Neural progenitor cell (in vitro differentiated cells): ENCODE measurements around the gene ZFYVE19. TPM values are rescaled to one million over a fixed set of nuclear protein-coding genes. Genes with fewer than 3 reads are reported as not detected.

Source experiments
- DNase-seq: peaks from one replicate; pipeline ENCODE4 v3.0.0-alpha.2; 2016; ENCODE audit warnings: low spot score
- H2AFZ ChIP-seq: fragments of 200-600 bp; sonication (generic); replicated peaks from 2 replicates; pipeline ENCODE4 v1.6.1; 2016; ENCODE audit warnings: antibody characterized with exemption
- H3F3A ChIP-seq: fragments of 200-600 bp; sonication (generic); 2 replicates; pipeline ENCODE4 v1.6.1; 2016; ENCODE audit warnings: antibody characterized with exemption, low read depth
- H3K27ac ChIP-seq: fragments of 200-600 bp; sonication (generic); 2 replicates; pipeline ENCODE4 v1.5.1; 2016; ENCODE audit warnings: mild to moderate bottlenecking
- H3K27me3 ChIP-seq: fragments of 200-600 bp; sonication (generic); 2 replicates; pipeline ENCODE4 v1.6.1; 2016; ENCODE audit warnings: mild to moderate bottlenecking, moderate library complexity
- H3K36me3 ChIP-seq: fragments of 200-600 bp; sonication (generic); 2 replicates; pipeline ENCODE4 v1.5.1; 2016
- H3K4me1 ChIP-seq: fragments of 200-600 bp; sonication (generic); 2 replicates; pipeline ENCODE4 v1.6.1; 2016; ENCODE audit warnings: mixed run types
- H3K4me2 ChIP-seq: fragments of 200-600 bp; sonication (generic); 2 replicates; pipeline ENCODE4 v1.6.1; 2016
- H3K4me3 ChIP-seq: fragments of 200-600 bp; sonication (generic); 2 replicates; pipeline ENCODE4 v1.5.1; 2016
- H3K79me2 ChIP-seq: fragments of 200-600 bp; sonication (generic); 2 replicates; pipeline ENCODE4 v1.6.1; 2016; ENCODE audit warnings: low read depth
- H3K9ac ChIP-seq: fragments of 200-600 bp; sonication (generic); 2 replicates; pipeline ENCODE4 v1.6.1; 2016
- H3K9me3 ChIP-seq: fragments of 200-600 bp; sonication (generic); 2 replicates; pipeline ENCODE4 v1.5.1; 2016; ENCODE audit warnings: low read depth
- H4K20me1 ChIP-seq: fragments of 200-600 bp; sonication (generic); 2 replicates; pipeline ENCODE4 v1.6.1; 2016; ENCODE audit warnings: low read depth
- H3K27ac Mint-ChIP-seq: 3 replicates; pipeline ENCODE4 v1.8.0; 2021; ENCODE audit warnings: mixed read lengths
- H3K27me3 Mint-ChIP-seq: 2 replicates; pipeline ENCODE4 v1.8.0; 2022; ENCODE audit warnings: low read depth, mild to moderate bottlenecking, inconsistent platforms, moderate library complexity, mixed read lengths; ENCODE audit not compliant: insufficient read depth
- H3K36me3 Mint-ChIP-seq: 3 replicates; pipeline ENCODE4 v1.8.0; 2021; ENCODE audit warnings: mixed read lengths
- H3K4me1 Mint-ChIP-seq: 3 replicates; pipeline ENCODE4 v1.8.0; 2021; ENCODE audit warnings: mixed read lengths
- H3K4me3 Mint-ChIP-seq: 3 replicates; pipeline ENCODE4 v1.8.0; 2021; ENCODE audit warnings: mild to moderate bottlenecking, moderate library complexity, mixed read lengths
- H3K9me3 Mint-ChIP-seq: 3 replicates; pipeline ENCODE4 v1.8.0; 2020; ENCODE audit warnings: mixed read lengths
- CTCF ChIP-seq: fragments of 200-600 bp; sonication (generic); IDR thresholded peaks from 2 replicates; pipeline ENCODE4 v1.5.1; 2017; ENCODE audit warnings: antibody characterized with exemption, mild to moderate bottlenecking
- EZH2 ChIP-seq: fragments of 200-600 bp; sonication (generic); IDR thresholded peaks from 2 replicates; pipeline ENCODE4 v1.6.1; 2017; ENCODE audit warnings: antibody characterized with exemption, mild to moderate bottlenecking, moderate library complexity
- EZH2phosphoT487 ChIP-seq: fragments of 200-600 bp; sonication (generic); IDR thresholded peaks from 2 replicates; pipeline ENCODE4 v1.6.1; 2017; ENCODE audit warnings: antibody characterized with exemption
- total RNA-seq: library from RNA; depleted of rRNA; stranded (reverse); fragments of >200 nt; gene quantifications from 2 replicates; pipeline ENCODE4 v1.2.3, GENCODE V29; 2015; ENCODE audit warnings: low replicate concordance

ZFYVE19 gene
- total RNA-seq, 1 donor from 2014 or later, result 19.3 TPM

DNA sequence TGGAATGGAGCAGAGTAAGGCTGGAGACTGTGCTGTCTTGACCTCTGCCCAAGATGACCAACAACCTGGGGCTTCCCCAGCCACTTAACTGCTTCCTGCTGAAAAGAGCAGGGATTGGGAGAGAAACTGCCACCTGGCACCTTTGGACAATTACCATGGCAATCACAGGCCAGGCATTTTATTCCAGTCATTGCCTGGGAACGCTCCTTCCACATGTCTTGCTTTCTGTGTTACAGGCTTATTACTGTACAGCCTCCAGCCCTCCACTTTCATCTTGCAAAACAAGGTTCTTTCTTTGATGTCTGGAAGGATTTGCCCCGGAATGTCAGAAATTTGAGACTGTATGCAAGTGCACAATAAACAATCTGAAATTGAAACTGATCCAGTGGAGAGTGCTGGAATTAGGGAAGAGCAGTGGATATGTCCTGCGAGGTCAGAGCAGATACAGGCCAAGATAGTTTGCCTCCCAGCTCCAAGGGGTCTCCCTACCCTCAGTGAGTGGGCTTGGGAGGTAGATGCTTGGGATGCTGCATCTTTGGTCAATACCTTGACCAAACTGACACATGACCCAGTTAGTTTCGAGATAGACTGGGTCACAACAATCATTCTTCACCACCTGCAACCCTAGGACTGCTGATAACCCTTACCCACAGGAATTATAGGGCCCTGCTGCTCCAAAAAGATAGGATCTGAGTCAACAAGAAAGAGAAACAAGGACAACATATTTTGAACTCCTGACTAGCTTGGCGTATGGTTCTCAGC lies 19.0 kb downstream of the ZFYVE19 start:
- no peaks in the 10 kb centered on the region for H4K20me1 ChIP-seq
- no peaks in the 10 kb centered on the region for H3K79me2 ChIP-seq
- no peak overlapping the region for H3K27ac ChIP-seq
- H3F3A ChIP-seq, result no peaks in the 10 kb centered on the region
- Mint-ChIP-seq H3K27me3 (no peaks in the 10 kb centered on the region), H3K4me1 (peaks cover 2% of the 10 kb centered on the region), H3K36me3 (no peaks in the 10 kb centered on the region), H3K4me3 (no peak overlapping the region), H3K27ac (no peak overlapping the region), H3K9me3 (no peaks in the 10 kb centered on the region)
- no peaks in the 10 kb centered on the region for H3K27me3 ChIP-seq
- H3K36me3 ChIP-seq, result no peaks in the 10 kb centered on the region
- no peak overlapping the region for H3K4me2 ChIP-seq
- TF ChIP-seq EZH2 (no peak), EZH2phosphoT487 (no peak), CTCF (no peak)
- DNase-seq, result no peak
- no peak overlapping the region for H2AFZ ChIP-seq
- no peaks in the 10 kb centered on the region for H3K4me1 ChIP-seq
- H3K4me3 ChIP-seq, result no peak overlapping the region
- no peak overlapping the region for H3K9ac ChIP-seq
- H3K9me3 ChIP-seq, result no peaks in the 10 kb centered on the region

DNA sequence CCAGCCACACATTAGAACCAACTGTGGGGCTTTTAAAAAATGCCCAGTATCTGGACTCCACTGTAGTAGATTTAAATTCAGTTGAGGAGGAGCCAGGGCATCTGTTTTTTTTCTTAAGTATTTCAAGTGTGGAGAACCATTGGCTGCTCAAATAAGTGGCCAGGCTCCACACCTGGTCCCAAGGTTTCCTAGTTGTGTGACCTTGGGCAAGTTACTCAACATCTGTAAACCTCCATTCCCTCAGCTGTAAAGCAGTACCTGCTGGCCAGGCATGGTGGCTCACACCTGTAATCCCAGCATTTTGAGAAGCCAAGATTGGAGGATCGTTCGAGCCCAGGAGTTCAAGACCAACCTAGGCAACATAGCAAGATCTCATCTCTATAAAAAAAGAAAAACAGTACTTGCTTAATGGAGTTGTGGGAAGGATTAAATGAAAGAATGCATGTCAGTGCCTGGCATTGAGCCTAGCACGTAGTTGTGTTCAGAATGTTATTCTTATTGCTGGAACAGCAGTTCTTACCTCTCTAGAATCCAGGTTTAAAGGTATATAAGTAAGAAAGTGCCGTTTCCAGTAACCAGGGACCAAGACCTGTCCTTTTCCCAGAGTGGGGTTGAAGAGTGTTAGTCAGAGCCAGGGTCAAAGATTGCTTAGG lies 19.7 kb downstream of the ZFYVE19 start:
- no peaks in the 10 kb centered on the region for H3F3A ChIP-seq
- H3K27ac Mint-ChIP-seq, result no peak overlapping the region
- no peaks in the 10 kb centered on the region for H3K4me1 ChIP-seq
- no peaks in the 10 kb centered on the region for H3K27me3 Mint-ChIP-seq
- H3K9ac ChIP-seq, result no peak overlapping the region
- no peaks in the 10 kb centered on the region for H4K20me1 ChIP-seq
- no peaks in the 10 kb centered on the region for H3K36me3 Mint-ChIP-seq
- no peaks in the 10 kb centered on the region for H3K36me3 ChIP-seq
- no peak overlapping the region for H2AFZ ChIP-seq
- H3K9me3 Mint-ChIP-seq, result no peaks in the 10 kb centered on the region
- H3K27me3 ChIP-seq, result no peaks in the 10 kb centered on the region
- no peak for DNase-seq
- peaks cover 2% of the 10 kb centered on the region for H3K4me1 Mint-ChIP-seq
- TF ChIP-seq EZH2phosphoT487 (no peak), CTCF (no peak), EZH2 (no peak)
- no peak overlapping the region for H3K27ac ChIP-seq
- H3K4me2 ChIP-seq, result no peak overlapping the region
- no peaks in the 10 kb centered on the region for H3K9me3 ChIP-seq
- no peak overlapping the region for H3K4me3 Mint-ChIP-seq
- H3K4me3 ChIP-seq, result no peak overlapping the region
- H3K79me2 ChIP-seq, result no peaks in the 10 kb centered on the region

DNA sequence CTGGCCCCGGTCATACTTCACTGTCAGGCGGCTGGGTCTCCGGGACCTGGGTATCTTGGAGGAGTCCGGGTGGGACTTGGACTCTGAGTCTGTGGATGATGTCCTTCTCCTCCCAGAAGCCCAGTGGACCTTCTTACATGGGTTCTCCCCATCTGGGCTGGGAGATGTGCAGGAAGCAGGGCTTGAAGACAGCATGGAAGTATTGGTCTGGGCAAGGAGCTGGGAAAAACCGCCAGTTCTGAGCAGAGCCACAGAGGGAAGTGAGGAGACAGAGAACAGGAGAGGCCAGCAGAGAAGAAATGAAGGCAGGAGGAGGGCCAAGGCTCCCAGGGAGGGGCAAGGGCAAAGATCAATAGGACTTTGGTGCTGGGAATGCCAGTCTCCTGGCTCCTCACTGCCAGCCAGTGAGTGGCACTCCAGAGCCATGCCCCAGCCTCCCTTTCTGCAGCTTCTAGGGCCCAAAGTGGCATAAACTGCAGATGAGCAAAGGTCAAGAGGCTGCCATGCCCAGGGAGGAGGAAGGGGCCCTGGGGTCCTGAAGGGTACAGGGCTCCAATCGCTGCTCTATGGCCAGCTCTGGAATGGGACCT lies 21.7 kb downstream of the ZFYVE19 start, which contains the start of gene PPP1R14D:
Gene PPP1R14D (minus strand): TSS at position 262 of the 590 bp plus-strand sequence. CDS start 67 bp downstream, at position 195.
- Histone ChIP-seq H3K27ac (no peak within 1 kb of the TSS), H4K20me1 (no peaks in the 10 kb centered on the region), H3K9me3 (no peaks in the 10 kb centered on the region), H3K9ac (no peak within 1 kb of the TSS), H3K27me3 (no peaks in the 10 kb centered on the region), H3K4me2 (no peak within 1 kb of the TSS), H2AFZ (no peak within 1 kb of the TSS), H3K4me1 (no peaks in the 10 kb centered on the region), H3F3A (no peaks in the 10 kb centered on the region), H3K36me3 (no peaks in the 10 kb centered on the region), H3K79me2 (no peaks in the 10 kb centered on the region), H3K4me3 (no peak within 1 kb of the TSS)
- H3K9me3 Mint-ChIP-seq, result no peaks in the 10 kb centered on the region
- no peaks in the 10 kb centered on the region for H3K36me3 Mint-ChIP-seq
- H3K4me1 Mint-ChIP-seq, result peaks cover 2% of the 10 kb centered on the region
- no peak for DNase-seq
- no peaks in the 10 kb centered on the region for H3K27me3 Mint-ChIP-seq
- TF ChIP-seq EZH2 (no peak), CTCF (no peak), EZH2phosphoT487 (no peak)
- H3K4me3 Mint-ChIP-seq, result no peak within 1 kb of the TSS
- H3K27ac Mint-ChIP-seq, result no peak within 1 kb of the TSS
